HepG2 (cell line): ENCODE data around the gene JMJD7. TPM values are rescaled to one million over a fixed set of nuclear protein-coding genes. Genes with fewer than 3 reads are reported as not detected.

ENCODE experiments used
- ATRX ChIP-seq: sonication (generic); formaldehyde crosslinking; IDR thresholded peaks from 2 replicates; pipeline ENCODE4 v1.4.0; 2020; ENCODE audit warnings: missing genetic modification reagents, borderline replicate concordance
- CENPT ChIP-seq: sonication (generic); formaldehyde crosslinking; IDR thresholded peaks from 2 replicates; pipeline ENCODE4 v1.8.0; 2022; ENCODE audit warnings: low read depth, mild to moderate bottlenecking, moderate library complexity, missing genetic modification reagents
- DMAP1 ChIP-seq: IDR thresholded peaks from 2 replicates; pipeline ENCODE4 v1.6.1; 2016
- DNMT1 ChIP-seq: sonication (generic); formaldehyde crosslinking; IDR thresholded peaks from 2 replicates; pipeline ENCODE4 v1.5.1; 2020; ENCODE audit warnings: mild to moderate bottlenecking, missing genetic modification reagents
- FOSL1 ChIP-seq: sonication (generic); formaldehyde crosslinking; IDR thresholded peaks from 2 replicates; pipeline ENCODE4 v1.9.0; 2021; ENCODE audit warnings: missing genetic modification reagents, borderline replicate concordance
- HCFC1 ChIP-seq: fragments of 150-350 bp; IDR thresholded peaks from 2 replicates; pipeline ENCODE4 v1.6.1; 2014; ENCODE audit warnings: low read depth, low read length
- HOXA7 ChIP-seq: sonication (generic); formaldehyde crosslinking; IDR thresholded peaks from 2 replicates; pipeline ENCODE4 v1.8.1; 2022; ENCODE audit warnings: mild to moderate bottlenecking, missing genetic modification reagents, moderate library complexity
- MXD4 ChIP-seq: IDR thresholded peaks from 2 replicates; pipeline ENCODE4 v1.6.1; 2016; ENCODE audit warnings: mild to moderate bottlenecking, missing biosample characterization, missing genetic modification reagents
- NR2F6 ChIP-seq, 2 experiments: IDR thresholded peaks; 2 replicates each; pipeline ENCODE4 v1.6.1; 2016; ENCODE audit warnings: antibody characterized with exemption in 1 of 2, mild to moderate bottlenecking in 1 of 2
- RARG ChIP-seq: sonication (generic); formaldehyde crosslinking; IDR thresholded peaks from 2 replicates; pipeline ENCODE4 v1.4.0; 2020; ENCODE audit warnings: low read depth, mild to moderate bottlenecking, missing genetic modification reagents
- SRSF4 ChIP-seq: fragments of 200-400 bp; formaldehyde crosslinking; IDR thresholded peaks from one replicate; pipeline ENCODE4 v1.6.1; 2018; ENCODE audit warnings: mild to moderate bottlenecking, low read depth, low read length, moderate library complexity; ENCODE audit not compliant: poor library complexity, severe bottlenecking
- SRSF9 ChIP-seq: fragments of 200-400 bp; formaldehyde crosslinking; IDR thresholded peaks from 2 replicates; pipeline ENCODE4 v1.6.1; 2018; ENCODE audit warnings: borderline replicate concordance, mild to moderate bottlenecking, low read depth, low read length; ENCODE audit not compliant: insufficient read depth, poor library complexity, severe bottlenecking
- TGIF2 ChIP-seq: IDR thresholded peaks from 2 replicates; pipeline ENCODE4 v1.6.1; 2016; ENCODE audit warnings: control low read depth, missing compliant biosample characterization
- U2AF2 ChIP-seq: fragments of 200-400 bp; formaldehyde crosslinking; IDR thresholded peaks from 2 replicates; pipeline ENCODE4 v1.6.1; 2017; ENCODE audit warnings: low read depth, mild to moderate bottlenecking, low read length
- ZBTB38 ChIP-seq: sonication (generic); formaldehyde crosslinking; IDR thresholded peaks from 2 replicates; pipeline ENCODE4 v1.5.1; 2020; ENCODE audit warnings: mild to moderate bottlenecking, missing genetic modification reagents
- ZC3H13 ChIP-seq: sonication (generic); formaldehyde crosslinking; IDR thresholded peaks from 2 replicates; pipeline ENCODE4 v1.8.1; 2023; ENCODE audit warnings: mild to moderate bottlenecking, missing genetic modification reagents, moderate library complexity
- ZFYVE20 ChIP-seq: sonication (generic); formaldehyde crosslinking; IDR thresholded peaks from 2 replicates; pipeline ENCODE4 v1.8.0; 2023; ENCODE audit warnings: low read depth, mild to moderate bottlenecking, moderate library complexity, missing genetic modification reagents, borderline replicate concordance
- ZMYM2 ChIP-seq: sonication (generic); formaldehyde crosslinking; IDR thresholded peaks from 2 replicates; pipeline ENCODE4 v1.8.0; 2022; ENCODE audit warnings: mild to moderate bottlenecking, missing genetic modification reagents
- ZSCAN30 ChIP-seq: sonication (generic); formaldehyde crosslinking; IDR thresholded peaks from 2 replicates; pipeline ENCODE4 v1.5.0; 2020; ENCODE audit warnings: mild to moderate bottlenecking, missing genetic modification reagents
- polyA plus RNA-seq, 8 experiments: library from polyadenylated mRNA; depleted of rRNA in 3 of 8; stranded (reverse) in 7 of 8; unstranded in 1 of 8; fragments of >200 nt; fragmentation: Illumina TruSeq in 4 of 8; extraction: Trizol in 4 of 8; gene quantifications; 2 replicates each; pipeline versions ENCODE4 v1.2.1 to v1.2.3, GENCODE V29; 2011 to 2016; ENCODE audit warnings: low read depth in 4 of 8, missing spikeins in 1 of 8, mixed read lengths in 1 of 8; ENCODE audit not compliant: insufficient read depth in 1 of 8
- total RNA-seq, 5 experiments: library from RNA; depleted of rRNA; stranded (reverse); fragments of >200 nt; fragmentation: Illumina TruSeq; extraction: Trizol; gene quantifications; 2 replicates each; pipeline ENCODE4 v1.2.3, GENCODE V29; 2016; ENCODE audit warnings: low read depth in 1 of 5
- TF ChIP-seq, protein P1 (sequence below): sonication (generic); formaldehyde crosslinking; IDR thresholded peaks from 2 replicates; pipeline ENCODE4 v1.8.0; 2022; ENCODE audit warnings: low read depth, missing genetic modification reagents
- TF ChIP-seq, protein P2 (sequence below): sonication (generic); formaldehyde crosslinking; IDR thresholded peaks from 2 replicates; pipeline ENCODE4 v1.5.1; 2020; ENCODE audit warnings: missing genetic modification reagents, mild to moderate bottlenecking, borderline replicate concordance
- TF ChIP-seq, protein P3 (sequence below): IDR thresholded peaks from 2 replicates; pipeline ENCODE4 v1.6.1; 2018; ENCODE audit warnings: missing genetic modification reagents, mild to moderate bottlenecking, missing compliant biosample characterization
- TF ChIP-seq, protein P4 (sequence below): IDR thresholded peaks from 2 replicates; pipeline ENCODE4 v1.6.1; 2016; ENCODE audit warnings: missing compliant biosample characterization, missing genetic modification reagents, borderline replicate concordance

The JMJD7 gene
- total and polyA plus RNA-seq, 2 of the 13 experiments (the other 11 are each of a cell fraction or from before 2014, with no cell fraction given): 6.4 to 7.1 TPM

DNA sequence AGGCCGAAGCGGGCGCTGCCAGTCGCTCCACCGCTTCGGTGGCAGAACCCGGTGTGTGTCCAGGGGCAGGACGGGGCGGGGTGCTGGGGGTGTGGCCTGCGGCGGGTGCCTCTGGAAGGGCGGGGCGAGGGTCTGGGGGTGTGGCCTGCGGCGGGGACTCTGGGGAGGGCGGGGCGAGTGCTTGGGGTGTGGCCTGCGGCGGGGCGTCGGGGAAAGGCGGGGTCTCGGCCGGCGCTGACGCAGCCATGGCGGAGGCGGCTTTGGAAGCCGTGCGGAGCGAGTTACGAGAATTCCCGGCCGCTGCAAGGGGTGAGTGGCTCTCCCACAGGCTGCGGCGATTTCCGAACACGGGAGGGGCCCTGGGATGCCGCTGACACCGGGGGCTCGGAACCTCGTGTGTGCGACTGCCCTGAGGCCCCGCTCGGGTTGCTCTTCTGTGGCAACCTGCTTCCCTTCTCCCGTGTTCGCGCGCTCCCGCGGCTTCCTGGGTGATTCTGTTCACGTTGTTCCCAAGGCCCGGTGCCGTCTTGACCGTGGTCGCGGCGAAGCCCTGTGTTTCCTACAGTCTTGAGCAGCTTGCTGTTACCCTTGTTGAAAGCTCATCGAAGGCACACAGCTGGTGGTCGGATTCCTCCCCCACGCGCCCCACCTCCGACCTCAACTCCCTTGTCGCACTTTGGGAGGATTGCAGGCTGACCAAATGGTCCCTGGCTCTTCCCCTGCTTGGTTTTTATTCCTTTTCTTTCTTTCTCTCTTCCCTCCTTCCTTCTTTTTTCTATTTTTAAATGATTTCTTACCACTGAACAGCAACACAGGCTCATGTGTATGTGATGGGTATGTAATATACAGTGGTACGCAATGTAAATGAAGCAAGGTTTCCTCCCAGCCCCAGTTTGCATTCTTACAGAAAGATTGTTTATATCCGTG, at the start of gene JMJD7 (continued):
- TF ChIP-seq HCFC1: no peak
- peak; percentile 22; the same call in 1 of the 2 replicates for TF ChIP-seq ZFYVE20 (CRISPR knock-in tag)
- peak; percentile 45; the same call in 1 of the 2 replicates for TF ChIP-seq TGIF2
- no peak for TF ChIP-seq NR2F6 (IDR thresholded peaks at IDR 0.05)
- TF ChIP-seq NR2F6 (CRISPR knock-in tag; IDR thresholded peaks at IDR 0.05): no peak
- peak; percentile 74; the same call in 1 of the 2 replicates for TF ChIP-seq ZSCAN30
- no peak for TF ChIP-seq SRSF9
- TF ChIP-seq DNMT1: no peak
- no peak; the same call in 1 of the 2 replicates for TF ChIP-seq ZBTB38 (CRISPR knock-in tag)
- TF ChIP-seq ZMYM2 (CRISPR knock-in tag): no peak
- no peak for TF ChIP-seq CENPT (CRISPR knock-in tag)
- TF ChIP-seq, protein P1, sequence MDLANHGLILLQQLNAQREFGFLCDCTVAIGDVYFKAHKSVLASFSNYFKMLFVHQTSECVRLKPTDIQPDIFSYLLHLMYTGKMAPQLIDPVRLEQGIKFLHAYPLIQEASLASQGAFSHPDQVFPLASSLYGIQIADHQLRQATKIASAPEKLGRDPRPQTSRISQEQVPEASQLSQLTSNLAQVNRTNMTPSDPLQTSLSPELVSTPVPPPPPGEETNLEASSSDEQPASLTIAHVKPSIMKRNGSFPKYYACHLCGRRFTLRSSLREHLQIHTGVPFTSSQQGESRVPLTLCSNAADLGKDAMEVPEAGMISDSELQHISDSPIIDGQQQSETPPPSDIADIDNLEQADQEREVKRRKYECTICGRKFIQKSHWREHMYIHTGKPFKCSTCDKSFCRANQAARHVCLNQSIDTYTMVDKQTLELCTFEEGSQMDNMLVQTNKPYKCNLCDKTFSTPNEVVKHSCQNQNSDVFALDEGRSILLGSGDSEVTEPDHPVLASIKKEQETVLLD: no peak
- peak; percentile 37 for TF ChIP-seq DMAP1 (CRISPR knock-in tag)
- no peak for TF ChIP-seq SRSF4
- TF ChIP-seq RARG: no peak
- no peak for TF ChIP-seq FOSL1 (CRISPR knock-in tag)
- TF ChIP-seq, protein P2, sequence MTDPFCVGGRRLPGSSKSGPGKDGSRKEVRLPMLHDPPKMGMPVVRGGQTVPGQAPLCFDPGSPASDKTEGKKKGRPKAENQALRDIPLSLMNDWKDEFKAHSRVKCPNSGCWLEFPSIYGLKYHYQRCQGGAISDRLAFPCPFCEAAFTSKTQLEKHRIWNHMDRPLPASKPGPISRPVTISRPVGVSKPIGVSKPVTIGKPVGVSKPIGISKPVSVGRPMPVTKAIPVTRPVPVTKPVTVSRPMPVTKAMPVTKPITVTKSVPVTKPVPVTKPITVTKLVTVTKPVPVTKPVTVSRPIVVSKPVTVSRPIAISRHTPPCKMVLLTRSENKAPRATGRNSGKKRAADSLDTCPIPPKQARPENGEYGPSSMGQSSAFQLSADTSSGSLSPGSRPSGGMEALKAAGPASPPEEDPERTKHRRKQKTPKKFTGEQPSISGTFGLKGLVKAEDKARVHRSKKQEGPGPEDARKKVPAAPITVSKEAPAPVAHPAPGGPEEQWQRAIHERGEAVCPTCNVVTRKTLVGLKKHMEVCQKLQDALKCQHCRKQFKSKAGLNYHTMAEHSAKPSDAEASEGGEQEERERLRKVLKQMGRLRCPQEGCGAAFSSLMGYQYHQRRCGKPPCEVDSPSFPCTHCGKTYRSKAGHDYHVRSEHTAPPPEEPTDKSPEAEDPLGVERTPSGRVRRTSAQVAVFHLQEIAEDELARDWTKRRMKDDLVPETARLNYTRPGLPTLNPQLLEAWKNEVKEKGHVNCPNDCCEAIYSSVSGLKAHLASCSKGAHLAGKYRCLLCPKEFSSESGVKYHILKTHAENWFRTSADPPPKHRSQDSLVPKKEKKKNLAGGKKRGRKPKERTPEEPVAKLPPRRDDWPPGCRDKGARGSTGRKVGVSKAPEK: no peak
- no peak for TF ChIP-seq U2AF2
- TF ChIP-seq MXD4 (CRISPR knock-in tag): peak; percentile 52
- peak; percentile 72; the same call in 1 of the 2 replicates for TF ChIP-seq ZC3H13 (CRISPR knock-in tag)
- TF ChIP-seq, protein P3, sequence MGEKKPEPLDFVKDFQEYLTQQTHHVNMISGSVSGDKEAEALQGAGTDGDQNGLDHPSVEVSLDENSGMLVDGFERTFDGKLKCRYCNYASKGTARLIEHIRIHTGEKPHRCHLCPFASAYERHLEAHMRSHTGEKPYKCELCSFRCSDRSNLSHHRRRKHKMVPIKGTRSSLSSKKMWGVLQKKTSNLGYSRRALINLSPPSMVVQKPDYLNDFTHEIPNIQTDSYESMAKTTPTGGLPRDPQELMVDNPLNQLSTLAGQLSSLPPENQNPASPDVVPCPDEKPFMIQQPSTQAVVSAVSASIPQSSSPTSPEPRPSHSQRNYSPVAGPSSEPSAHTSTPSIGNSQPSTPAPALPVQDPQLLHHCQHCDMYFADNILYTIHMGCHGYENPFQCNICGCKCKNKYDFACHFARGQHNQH (CRISPR knock-in tag): 0 out of 2 replicates have a peak, but pooled peaks have one; percentile 35
- TF ChIP-seq ATRX: no peak
- TF ChIP-seq, protein P4, sequence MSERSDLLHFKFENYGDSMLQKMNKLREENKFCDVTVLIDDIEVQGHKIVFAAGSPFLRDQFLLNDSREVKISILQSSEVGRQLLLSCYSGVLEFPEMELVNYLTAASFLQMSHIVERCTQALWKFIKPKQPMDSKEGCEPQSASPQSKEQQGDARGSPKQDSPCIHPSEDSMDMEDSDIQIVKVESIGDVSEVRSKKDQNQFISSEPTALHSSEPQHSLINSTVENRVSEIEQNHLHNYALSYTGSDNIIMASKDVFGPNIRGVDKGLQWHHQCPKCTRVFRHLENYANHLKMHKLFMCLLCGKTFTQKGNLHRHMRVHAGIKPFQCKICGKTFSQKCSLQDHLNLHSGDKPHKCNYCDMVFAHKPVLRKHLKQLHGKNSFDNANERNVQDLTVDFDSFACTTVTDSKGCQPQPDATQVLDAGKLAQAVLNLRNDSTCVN (CRISPR knock-in tag): no peak
- no peak for TF ChIP-seq HOXA7 (CRISPR knock-in tag)
